Cardiac fibroblast (primary cell): ENCODE data around the gene SURF6.

ENCODE experiments used
- DNase-seq, 2 donors: peaks; one replicate each; pipeline versions ENCODE4 v3.0.0 to v3.0.0-alpha.2; 2010; ENCODE audit warnings: low read depth in 2 of 2
- H3K4me3 ChIP-seq, 2 donors: replicated peaks in 1 of 2; 1 replicate in 1 of 2; 2 replicates in 1 of 2; pipeline ENCODE4 v1.5.1; 2011; ENCODE audit warnings: low read depth in 2 of 2, low read length in 2 of 2, mild to moderate bottlenecking in 2 of 2, moderate library complexity in 1 of 2
- TF ChIP-seq, protein P1 (sequence below): IDR thresholded peaks from one replicate; pipeline ENCODE4 v1.5.1; 2011; ENCODE audit warnings: low read depth, mild to moderate bottlenecking, low read length, inconsistent platforms

Gene SURF6

DNA sequence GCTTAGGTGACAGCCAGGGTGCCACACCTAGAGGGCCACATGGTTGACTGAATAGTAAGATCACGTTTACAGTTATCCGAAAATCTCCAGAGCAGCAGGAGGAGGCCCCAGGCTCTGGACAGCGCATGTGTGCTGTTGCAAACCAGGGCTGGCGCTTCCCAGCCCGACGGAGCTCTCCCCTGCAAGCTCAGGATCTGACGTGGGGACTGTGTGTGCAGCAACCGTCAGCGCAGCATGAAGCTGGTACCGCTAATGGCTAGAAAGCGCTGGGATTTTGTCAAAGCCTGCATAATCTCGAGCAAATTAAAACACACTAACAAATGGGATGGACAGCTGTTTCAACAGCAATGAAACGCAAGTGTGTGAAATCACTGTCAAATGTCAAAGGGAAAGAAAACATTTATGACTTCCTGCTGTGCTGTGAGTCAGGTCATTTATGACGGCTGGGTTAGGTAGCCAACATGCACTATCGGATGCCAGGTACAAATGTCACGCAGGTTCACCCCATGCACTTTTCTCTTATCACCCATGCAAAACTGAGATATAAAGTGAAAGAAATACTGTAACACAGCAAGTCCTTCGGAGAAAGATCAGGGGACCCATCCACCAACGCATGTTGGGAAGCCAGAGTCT lies 32.4 kb upstream of the SURF6 start:
- peak in 1 of 2 donors; percentile 25 for DNase-seq
- H3K4me3 ChIP-seq, result no peak overlapping the region
- TF ChIP-seq, protein P1, sequence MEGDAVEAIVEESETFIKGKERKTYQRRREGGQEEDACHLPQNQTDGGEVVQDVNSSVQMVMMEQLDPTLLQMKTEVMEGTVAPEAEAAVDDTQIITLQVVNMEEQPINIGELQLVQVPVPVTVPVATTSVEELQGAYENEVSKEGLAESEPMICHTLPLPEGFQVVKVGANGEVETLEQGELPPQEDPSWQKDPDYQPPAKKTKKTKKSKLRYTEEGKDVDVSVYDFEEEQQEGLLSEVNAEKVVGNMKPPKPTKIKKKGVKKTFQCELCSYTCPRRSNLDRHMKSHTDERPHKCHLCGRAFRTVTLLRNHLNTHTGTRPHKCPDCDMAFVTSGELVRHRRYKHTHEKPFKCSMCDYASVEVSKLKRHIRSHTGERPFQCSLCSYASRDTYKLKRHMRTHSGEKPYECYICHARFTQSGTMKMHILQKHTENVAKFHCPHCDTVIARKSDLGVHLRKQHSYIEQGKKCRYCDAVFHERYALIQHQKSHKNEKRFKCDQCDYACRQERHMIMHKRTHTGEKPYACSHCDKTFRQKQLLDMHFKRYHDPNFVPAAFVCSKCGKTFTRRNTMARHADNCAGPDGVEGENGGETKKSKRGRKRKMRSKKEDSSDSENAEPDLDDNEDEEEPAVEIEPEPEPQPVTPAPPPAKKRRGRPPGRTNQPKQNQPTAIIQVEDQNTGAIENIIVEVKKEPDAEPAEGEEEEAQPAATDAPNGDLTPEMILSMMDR, result no peak

DNA sequence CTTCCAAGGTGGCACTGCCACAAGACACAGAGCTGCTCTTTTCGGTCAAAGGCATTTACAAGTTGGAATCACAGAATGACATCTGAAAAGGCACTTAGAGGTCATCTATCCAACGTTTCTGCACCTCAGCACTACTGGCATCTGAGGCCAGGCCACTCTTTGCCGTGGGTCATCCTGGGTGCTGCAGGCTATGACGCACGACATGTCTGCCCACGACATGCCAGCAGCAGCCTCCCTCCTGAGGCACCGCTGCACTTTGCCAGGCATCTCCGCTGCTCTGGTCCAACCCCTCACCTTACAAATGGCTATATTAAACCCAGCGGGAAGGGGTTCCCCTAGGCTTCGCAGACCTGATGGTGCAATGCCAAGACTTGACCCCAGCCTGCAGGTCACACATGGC lies 31.8 kb upstream of the SURF6 start:
- TF ChIP-seq, protein P1, result no peak
- DNase-seq, result no peak
- H3K4me3 ChIP-seq, result no peak overlapping the region

DNA sequence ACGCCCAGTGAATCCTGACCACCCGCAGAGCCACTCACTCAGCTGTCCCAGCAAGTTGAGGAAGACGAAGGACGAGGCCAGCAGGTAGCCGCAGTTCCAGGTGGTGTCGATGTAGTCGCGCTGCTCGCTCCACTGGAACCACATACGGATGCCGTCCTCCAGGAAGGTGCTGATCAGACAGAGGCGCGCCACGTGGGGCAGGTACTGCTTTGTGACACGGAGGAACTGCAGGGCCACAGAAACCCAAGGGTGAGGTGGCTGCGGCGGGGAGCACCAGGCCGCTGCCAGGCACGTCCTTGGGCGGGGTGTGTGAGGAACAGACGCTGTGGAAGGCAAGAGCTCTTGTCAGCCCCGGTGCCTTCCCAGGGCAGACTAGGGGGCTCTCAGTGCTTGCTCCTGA lies 31.2 kb upstream of the SURF6 start:
- DNase-seq, result no peak
- TF ChIP-seq, protein P1, result no peak
- H3K4me3 ChIP-seq, result no peak overlapping the region

DNA sequence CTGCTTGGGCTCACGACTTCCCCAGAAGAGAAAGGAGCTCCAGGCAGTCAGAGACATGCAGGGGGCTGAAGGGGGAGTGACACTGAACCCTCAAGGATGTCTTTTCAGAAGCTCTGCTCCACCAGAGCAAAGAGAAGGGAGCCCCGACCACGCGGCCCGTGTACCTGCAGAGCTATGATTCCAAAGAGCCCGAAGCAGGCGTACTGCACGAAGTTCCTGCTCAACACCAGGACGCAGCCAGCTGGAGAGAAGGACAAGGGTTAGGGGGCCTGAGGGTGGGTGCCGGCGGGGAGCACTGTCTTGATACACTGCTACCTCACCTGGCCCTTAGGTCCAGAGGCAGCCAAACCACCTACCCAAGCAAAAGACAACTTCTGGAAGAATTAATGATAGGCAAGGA lies 30.4 kb upstream of the SURF6 start:
- DNase-seq, result no peak
- TF ChIP-seq, protein P1, result no peak
- H3K4me3 ChIP-seq, result no peak overlapping the region

DNA sequence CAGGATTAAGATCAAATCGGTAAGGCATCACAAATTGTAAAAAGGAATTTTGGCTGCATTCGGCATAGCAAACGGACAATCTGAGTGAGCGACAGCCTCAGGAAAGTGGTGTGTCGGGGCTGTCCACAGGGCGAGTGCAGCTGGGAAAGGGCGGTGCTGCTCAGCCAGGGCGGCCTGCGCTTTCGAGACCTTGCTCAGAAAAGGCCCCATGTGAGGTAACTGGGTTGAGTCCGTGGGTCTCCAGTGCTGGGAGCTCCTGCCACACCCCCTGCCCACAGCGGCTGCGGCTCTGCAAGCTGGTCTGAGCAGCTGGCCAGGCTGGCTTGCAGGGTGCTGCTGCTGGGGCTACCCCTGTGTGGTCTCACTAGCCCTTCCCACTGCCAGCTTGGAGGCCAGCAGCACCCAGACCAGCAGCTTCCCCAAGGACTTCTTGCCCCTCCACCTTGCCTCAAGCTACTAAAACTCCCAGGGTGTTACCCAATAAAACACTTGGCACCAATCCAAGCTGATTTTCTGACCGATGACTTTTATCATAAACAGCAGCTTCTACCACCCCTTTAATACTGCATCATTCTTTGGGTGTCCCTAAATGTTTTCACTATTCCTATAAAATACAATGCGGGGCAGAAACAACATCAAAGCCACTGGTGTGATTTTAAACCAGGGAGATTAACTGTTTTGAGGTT lies 26.5 kb upstream of the SURF6 start:
- H3K4me3 ChIP-seq, result no peak overlapping the region
- peak; percentile 34 to 42 for DNase-seq
- TF ChIP-seq, protein P1, result no peak

DNA sequence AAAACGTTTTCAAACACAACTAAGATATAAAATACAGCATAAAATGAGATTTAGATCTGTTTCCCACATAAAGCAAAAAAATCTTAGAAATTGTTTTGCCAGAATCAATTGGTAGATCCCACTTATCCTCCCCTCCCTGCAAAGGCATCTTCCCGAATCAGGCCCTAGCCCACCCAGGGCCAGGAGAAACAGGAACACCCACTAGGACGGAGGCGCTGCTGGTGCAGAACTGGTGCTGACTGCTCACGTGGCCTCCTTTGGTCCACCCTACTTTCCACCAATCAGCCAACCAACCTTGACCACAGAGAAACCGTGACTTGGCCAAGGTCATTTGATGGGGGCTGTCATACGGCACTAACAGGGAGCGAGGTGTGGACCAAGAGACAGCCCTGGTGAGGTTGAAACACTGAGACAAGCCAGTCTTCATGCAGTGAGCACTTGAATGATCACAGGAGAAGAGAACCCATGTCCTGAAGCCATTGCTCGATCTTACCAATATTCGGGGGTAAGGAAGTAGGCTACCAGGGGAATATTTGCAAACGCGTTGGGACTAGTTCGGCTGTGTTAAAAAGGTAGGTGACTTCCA lies 25.6 kb upstream of the SURF6 start:
- H3K4me3 ChIP-seq, result no peak overlapping the region

More for the DNA sequence above, 25.6 kb upstream of the SURF6 start:
- DNase-seq, result no peak
- TF ChIP-seq, protein P1, result no peak
